Dendritic cell treated with granulocyte-macrophage colony-stimulating factor and Interleukin-4, amounts not matched to agents 40 ng/mL and 50 ng/mL, for 4 days (primary cell): ENCODE measurements around the gene CNTNAP2.

Source experiments
- H3K27ac Mint-ChIP-seq: one replicate; pipeline ENCODE4 v1.8.0; 2022; ENCODE audit warnings: mild to moderate bottlenecking, mixed read lengths
- H3K27me3 Mint-ChIP-seq: one replicate; pipeline ENCODE4 v1.8.0; 2022; ENCODE audit warnings: mild to moderate bottlenecking, mixed read lengths
- H3K36me3 Mint-ChIP-seq: one replicate; pipeline ENCODE4 v1.8.0; 2022; ENCODE audit warnings: low read depth, mixed read lengths
- H3K4me1 Mint-ChIP-seq: one replicate; pipeline ENCODE4 v1.8.0; 2022; ENCODE audit warnings: low read depth, mixed read lengths
- H3K4me3 Mint-ChIP-seq: one replicate; pipeline ENCODE4 v1.8.0; 2022; ENCODE audit warnings: mild to moderate bottlenecking, moderate library complexity, mixed read lengths
- H3K9me3 Mint-ChIP-seq: one replicate; pipeline ENCODE4 v1.8.0; 2022; ENCODE audit warnings: mixed read lengths
- intact Hi-C: fragments of 100-400 bp; cut with micrococcal nuclease; formaldehyde crosslinking; loops from one replicate; pipeline ENCODE4 v1.15.0; 2022

The CNTNAP2 gene

DNA sequence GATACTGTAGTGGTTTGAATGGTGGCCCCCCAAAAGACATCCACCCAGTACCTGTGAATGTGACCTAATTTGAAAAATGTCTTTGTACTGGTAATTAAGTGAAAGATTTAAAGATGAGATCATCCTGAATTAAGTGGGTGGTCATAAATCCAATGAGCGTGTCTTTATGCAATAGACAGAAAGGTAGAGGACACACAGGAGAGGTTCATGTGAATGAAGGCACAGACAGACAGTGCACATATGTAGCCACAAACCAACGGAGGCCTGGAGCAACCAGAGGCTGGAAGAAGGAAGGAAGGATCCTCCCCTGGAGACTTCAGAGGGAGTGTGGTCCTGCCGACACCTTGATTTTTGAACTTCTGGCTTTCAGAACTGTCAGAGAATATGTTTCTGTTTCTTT lies 160.3 kb downstream of the CNTNAP2 start:
- Mint-ChIP-seq H3K27me3 (no peaks in the 10 kb centered on the region), H3K27ac (no peak overlapping the region), H3K9me3 (peaks cover 14% of the 10 kb centered on the region), H3K4me1 (no peaks in the 10 kb centered on the region), H3K36me3 (no peaks in the 10 kb centered on the region), H3K4me3 (no peak overlapping the region)
- intact Hi-C loops: no loop called here

DNA sequence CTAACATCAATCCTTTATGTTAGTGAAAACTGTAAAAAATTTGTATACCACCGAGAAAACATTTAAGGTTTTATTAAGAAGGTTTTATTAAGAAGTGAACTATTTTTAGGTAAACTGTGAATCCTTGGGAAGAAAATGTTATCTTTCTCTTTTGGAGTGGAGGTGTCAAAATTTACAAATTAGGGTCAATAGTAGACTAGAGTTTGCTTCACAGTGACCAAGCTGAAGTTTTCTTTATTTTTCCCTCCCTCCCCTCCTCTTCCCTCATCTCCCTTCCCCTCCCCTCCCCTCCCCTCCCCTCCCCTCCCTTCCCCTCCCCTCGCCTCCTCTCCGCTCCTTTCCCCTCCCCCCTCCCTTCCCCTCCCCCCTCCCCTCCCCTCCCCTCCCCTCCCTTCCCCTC lies 168.8 kb downstream of the CNTNAP2 start:
- Mint-ChIP-seq H3K9me3 (no peaks in the 10 kb centered on the region), H3K4me1 (no peaks in the 10 kb centered on the region), H3K27me3 (no peaks in the 10 kb centered on the region), H3K27ac (no peak overlapping the region), H3K36me3 (no peaks in the 10 kb centered on the region), H3K4me3 (no peak overlapping the region)
- intact Hi-C loops: no loop called here

GRCh38 chr7:146290746-146291145 lies 174.1 kb downstream of the CNTNAP2 start:
- Mint-ChIP-seq H3K4me3 (no peak overlapping the region), H3K9me3 (no peaks in the 10 kb centered on the region), H3K4me1 (no peaks in the 10 kb centered on the region), H3K27ac (no peak overlapping the region), H3K27me3 (no peaks in the 10 kb centered on the region), H3K36me3 (no peaks in the 10 kb centered on the region)
- intact Hi-C loops: no loop called here

DNA sequence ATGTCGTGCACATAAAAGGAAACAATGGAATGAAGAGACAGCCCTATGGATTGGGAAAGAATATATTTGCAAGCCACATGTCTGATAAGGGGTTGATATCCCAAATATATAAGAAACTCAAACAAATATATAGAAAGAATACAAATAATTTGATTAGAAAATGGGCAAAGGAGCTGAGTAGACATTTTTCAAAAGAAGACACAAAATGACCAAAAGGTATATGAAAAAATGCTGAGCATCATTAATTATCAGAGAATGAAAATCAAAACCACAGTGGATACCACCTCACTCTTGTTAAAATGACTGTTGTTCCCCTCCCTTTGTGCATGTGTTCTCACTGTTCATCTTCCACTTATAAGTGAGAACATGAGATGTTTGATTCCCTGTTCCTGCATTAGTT lies 175.3 kb downstream of the CNTNAP2 start:
- no peak overlapping the region for H3K27ac Mint-ChIP-seq
- H3K4me1 Mint-ChIP-seq: no peaks in the 10 kb centered on the region
- H3K27me3 Mint-ChIP-seq: no peaks in the 10 kb centered on the region
- no peak overlapping the region for H3K4me3 Mint-ChIP-seq
- intact Hi-C loops: no loop called here
- no peaks in the 10 kb centered on the region for H3K9me3 Mint-ChIP-seq
- no peaks in the 10 kb centered on the region for H3K36me3 Mint-ChIP-seq

- H3K9me3 Mint-ChIP-seq: no peaks in the 10 kb centered on the region
- no peak overlapping the region for H3K27ac Mint-ChIP-seq
- no peaks in the 10 kb centered on the region for H3K36me3 Mint-ChIP-seq
- no peaks in the 10 kb centered on the region for H3K4me1 Mint-ChIP-seq
- no peaks in the 10 kb centered on the region for H3K27me3 Mint-ChIP-seq
- intact Hi-C loops: no loop called here
- no peak overlapping the region for H3K4me3 Mint-ChIP-seq
Measured at GRCh38 chr7:146296028-146296427, 179.4 kb downstream of the CNTNAP2 start.

DNA sequence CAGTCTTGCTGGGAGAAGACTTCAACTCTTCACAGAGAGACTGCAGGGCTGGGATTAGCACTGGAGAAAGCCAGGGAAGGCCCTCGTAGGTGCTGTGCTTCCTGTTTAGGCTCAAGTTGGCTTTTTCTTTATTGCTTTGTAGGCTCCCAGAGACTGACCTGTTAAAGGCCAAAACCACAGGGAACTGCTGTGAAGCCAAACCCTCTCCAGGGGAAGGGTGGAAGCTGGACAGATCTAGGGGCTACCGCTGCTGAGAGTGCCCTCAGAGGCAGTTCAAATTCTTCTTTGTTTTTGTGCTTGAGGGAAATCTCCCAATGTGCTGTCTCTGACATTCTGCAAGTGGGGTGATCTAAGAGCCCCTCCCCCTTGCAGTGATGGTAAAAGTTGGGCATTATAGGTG lies 198.4 kb downstream of the CNTNAP2 start:
- intact Hi-C loops: no loop called here
- Mint-ChIP-seq H3K4me3 (no peak overlapping the region), H3K4me1 (no peaks in the 10 kb centered on the region), H3K9me3 (peaks cover 16% of the 10 kb centered on the region), H3K27ac (no peak overlapping the region), H3K36me3 (no peaks in the 10 kb centered on the region), H3K27me3 (no peaks in the 10 kb centered on the region)

GRCh38 chr7:146319629-146320028 lies 203.0 kb downstream of the CNTNAP2 start:
- H3K9me3 Mint-ChIP-seq: peaks cover 3% of the 10 kb centered on the region
- no peaks in the 10 kb centered on the region for H3K4me1 Mint-ChIP-seq
- no peaks in the 10 kb centered on the region for H3K27me3 Mint-ChIP-seq
- H3K27ac Mint-ChIP-seq: no peak overlapping the region
- H3K36me3 Mint-ChIP-seq: no peaks in the 10 kb centered on the region
- intact Hi-C loops: no loop called here
- no peak overlapping the region for H3K4me3 Mint-ChIP-seq

DNA sequence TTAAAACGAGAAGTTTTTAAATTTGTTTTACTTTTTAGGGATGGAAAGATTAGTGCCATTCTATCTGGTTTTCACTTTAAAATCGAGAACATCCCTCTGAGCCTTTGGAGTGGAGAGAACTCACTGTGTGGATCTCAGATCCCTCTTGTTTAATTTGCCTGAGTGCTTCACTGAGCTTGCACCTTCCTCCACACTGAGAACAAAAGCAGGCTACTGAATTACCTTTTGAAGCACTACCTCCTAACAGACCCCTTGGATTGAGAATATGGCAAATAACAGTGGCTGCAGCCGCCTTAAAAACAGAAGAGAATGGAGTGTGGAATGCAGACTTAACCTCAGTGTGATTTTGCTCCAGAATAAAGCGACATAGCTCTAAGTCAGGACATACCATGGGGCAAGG lies 204.7 kb downstream of the CNTNAP2 start:
- Mint-ChIP-seq H3K9me3 (no peaks in the 10 kb centered on the region), H3K27ac (no peak overlapping the region)

GRCh38 chr7:146331369-146331768 lies 214.8 kb downstream of the CNTNAP2 start:
- Mint-ChIP-seq H3K27ac (no peak overlapping the region), H3K4me3 (no peak overlapping the region), H3K4me1 (no peaks in the 10 kb centered on the region), H3K9me3 (peaks cover 26% of the 10 kb centered on the region), H3K36me3 (no peaks in the 10 kb centered on the region), H3K27me3 (no peaks in the 10 kb centered on the region)
- intact Hi-C loops: no loop called here

More for the DNA sequence above, 204.7 kb downstream of the CNTNAP2 start:
- Mint-ChIP-seq H3K27me3 (no peaks in the 10 kb centered on the region), H3K36me3 (no peaks in the 10 kb centered on the region), H3K4me3 (no peak overlapping the region), H3K4me1 (no peaks in the 10 kb centered on the region)
- intact Hi-C loops: no loop called here

- H3K9me3 Mint-ChIP-seq: peaks cover 9% of the 10 kb centered on the region
- H3K4me1 Mint-ChIP-seq: no peaks in the 10 kb centered on the region
- no peak overlapping the region for H3K27ac Mint-ChIP-seq
- no peaks in the 10 kb centered on the region for H3K27me3 Mint-ChIP-seq
- no peaks in the 10 kb centered on the region for H3K36me3 Mint-ChIP-seq
- intact Hi-C loops: no loop called here
- no peak overlapping the region for H3K4me3 Mint-ChIP-seq
Measured at GRCh38 chr7:146345251-146345650, 228.7 kb downstream of the CNTNAP2 start.

DNA sequence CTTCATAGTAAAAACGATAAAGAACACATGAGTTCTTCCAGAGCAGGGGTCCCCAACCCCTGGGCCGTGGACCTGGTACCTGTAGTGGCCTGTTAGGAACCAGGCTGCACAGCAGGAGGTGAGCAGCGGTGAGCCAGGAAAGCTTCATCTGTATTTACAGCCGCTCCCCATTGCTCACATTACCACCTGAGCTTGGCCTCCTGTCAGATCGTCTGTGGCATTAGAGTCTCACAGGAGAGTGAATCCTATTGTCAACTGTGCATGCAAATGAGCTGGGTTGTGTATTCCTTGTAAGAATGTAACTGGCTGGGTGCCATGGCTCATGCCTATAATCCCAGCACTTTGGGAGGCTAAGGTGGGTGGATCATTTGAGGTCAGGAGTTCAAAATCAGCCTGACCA lies 229.5 kb downstream of the CNTNAP2 start:
- Mint-ChIP-seq H3K36me3 (no peaks in the 10 kb centered on the region), H3K27ac (no peak overlapping the region), H3K27me3 (no peaks in the 10 kb centered on the region), H3K9me3 (peaks cover 12% of the 10 kb centered on the region), H3K4me1 (no peaks in the 10 kb centered on the region), H3K4me3 (no peak overlapping the region)
- intact Hi-C loops: no loop called here

- H3K27ac Mint-ChIP-seq: no peak overlapping the region
- no peaks in the 10 kb centered on the region for H3K4me1 Mint-ChIP-seq
- H3K9me3 Mint-ChIP-seq: peaks cover 13% of the 10 kb centered on the region
- no peak overlapping the region for H3K4me3 Mint-ChIP-seq
- no peaks in the 10 kb centered on the region for H3K27me3 Mint-ChIP-seq
- H3K36me3 Mint-ChIP-seq: no peaks in the 10 kb centered on the region
- intact Hi-C loops: no loop called here
Measured at GRCh38 chr7:146355216-146355615, 238.6 kb downstream of the CNTNAP2 start.

DNA sequence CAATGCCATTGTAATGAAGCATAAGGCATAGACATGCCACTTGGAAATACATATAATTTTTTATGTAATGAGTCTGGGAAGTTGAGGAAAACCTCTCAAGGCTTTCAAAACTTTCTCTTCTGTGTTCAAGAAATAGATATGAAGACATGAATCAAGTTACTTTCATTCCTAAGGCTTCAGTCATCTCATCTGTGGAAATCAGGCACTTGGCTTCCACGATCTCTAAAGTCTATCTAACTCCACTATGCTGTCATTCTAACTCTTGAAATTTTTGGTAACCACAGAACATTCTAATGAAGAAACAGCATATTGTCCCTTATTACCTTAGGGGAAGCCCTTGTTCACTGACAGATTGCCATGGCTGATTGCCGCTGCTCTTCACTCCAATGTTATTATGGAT lies 242.6 kb downstream of the CNTNAP2 start:
- Mint-ChIP-seq H3K9me3 (peaks cover 12% of the 10 kb centered on the region), H3K4me3 (no peak overlapping the region), H3K27ac (no peak overlapping the region), H3K4me1 (no peaks in the 10 kb centered on the region), H3K27me3 (no peaks in the 10 kb centered on the region), H3K36me3 (no peaks in the 10 kb centered on the region)
- intact Hi-C loops: no loop called here

- Mint-ChIP-seq H3K27ac (no peak overlapping the region), H3K27me3 (no peaks in the 10 kb centered on the region), H3K9me3 (peaks cover 10% of the 10 kb centered on the region), H3K4me1 (no peaks in the 10 kb centered on the region), H3K36me3 (no peaks in the 10 kb centered on the region), H3K4me3 (no peak overlapping the region)
- intact Hi-C loops: no loop called here
Measured at GRCh38 chr7:146366938-146367337, 250.3 kb downstream of the CNTNAP2 start.

- H3K27ac Mint-ChIP-seq: no peak overlapping the region
- H3K4me1 Mint-ChIP-seq: no peaks in the 10 kb centered on the region
- no peaks in the 10 kb centered on the region for H3K27me3 Mint-ChIP-seq
- H3K36me3 Mint-ChIP-seq: no peaks in the 10 kb centered on the region
- H3K9me3 Mint-ChIP-seq: peaks cover 17% of the 10 kb centered on the region
- intact Hi-C loops: no loop called here
- no peak overlapping the region for H3K4me3 Mint-ChIP-seq
Measured at GRCh38 chr7:146370171-146370570, 253.6 kb downstream of the CNTNAP2 start.
